Eye (tissue), 1 donor: ENCODE measurements around the gene SPECC1L.

Experiments used
- DNase-seq: peaks from one replicate; pipeline ENCODE4 v3.0.0-alpha.2; 2015

Gene SPECC1L

GRCh38 chr22:24417200-24417599 lies 146.6 kb downstream of the SPECC1L start:
- no peak for DNase-seq

GRCh38 chr22:24417901-24418641 lies 147.4 kb downstream of the SPECC1L start:
- DNase-seq: no peak

GRCh38 chr22:24418786-24419474 lies 148.3 kb downstream of the SPECC1L start:
- no peak for DNase-seq

- no peak for DNase-seq
Measured at GRCh38 chr22:24419475-24419850, 148.8 kb downstream of the SPECC1L start.

- peak; percentile 66 for DNase-seq
Measured at GRCh38 chr22:24420072-24420976, 149.7 kb downstream of the SPECC1L start.

GRCh38 chr22:24420977-24421343 lies 150.3 kb downstream of the SPECC1L start:
- DNase-seq: no peak

GRCh38 chr22:24421428-24421931 lies 150.8 kb downstream of the SPECC1L start:
- DNase-seq: no peak

- no peak for DNase-seq
Measured at GRCh38 chr22:24422102-24422665, 151.6 kb downstream of the SPECC1L start.

- peak; percentile 76 for DNase-seq
Measured at GRCh38 chr22:24423519-24424000, 152.9 kb downstream of the SPECC1L start.

GRCh38 chr22:24424001-24424900 lies 153.6 kb downstream of the SPECC1L start:
- peak; percentile 43 for DNase-seq

GRCh38 chr22:24424901-24425775 lies 154.5 kb downstream of the SPECC1L start:
- no peak for DNase-seq

- no peak for DNase-seq
Measured at GRCh38 chr22:24426436-24426835, 155.8 kb downstream of the SPECC1L start.

GRCh38 chr22:24426851-24427499 lies 156.3 kb downstream of the SPECC1L start:
- DNase-seq: no peak

GRCh38 chr22:24427500-24428164 lies 157.0 kb downstream of the SPECC1L start, which contains the start of gene ADORA2A:
Gene ADORA2A (plus strand): TSS chr22:24427599. CDS start chr22:24433405, 5,806 bp downstream.
- DNase-seq: no peak

GRCh38 chr22:24428751-24429410 lies 158.2 kb downstream of the SPECC1L start:
- DNase-seq: no peak

GRCh38 chr22:24429411-24430365 lies 159.1 kb downstream of the SPECC1L start:
- peak; percentile 60 for DNase-seq
